Heart left ventricle (tissue), 16 donors: Measurements from ENCODE around the gene SNAP29. TPM values are rescaled to one million over a fixed set of nuclear protein-coding genes. Genes with fewer than 3 reads are reported as not detected.
"Not testable (repeated sequence)": the region's sequence is repeated elsewhere in the genome, so short reads cannot be mapped to it uniquely, and the experiment has no call there.

ENCODE experiments used
- ATAC-seq, 4 donors: fragments of 200-7000 bp; cut with Tn5 transposase; one replicate each; pipeline ENCODE4 v1.9.1; 2020 to 2022; ENCODE audit warnings: moderate library complexity in 4 of 4, mild to moderate bottlenecking in 3 of 4, moderate number of reproducible peaks in 1 of 4
- DNase-seq, 5 donors: peaks; one replicate each; pipeline ENCODE4 v3.0.0-alpha.2; 2020
- H3K27ac ChIP-seq, 12 donors: fragments of 200-600 bp; sonication (generic) in 4 of 12; one replicate each; pipeline versions ENCODE4 v1.5.0 to v1.8.0; 2016 to 2022; ENCODE audit warnings: mild to moderate bottlenecking in 2 of 12
- H3K27me3 ChIP-seq, 9 donors: fragments of 200-600 bp; sonication (generic) in 2 of 9; one replicate each; pipeline versions ENCODE4 v1.5.1 to v1.8.0; 2016 to 2022; ENCODE audit warnings: mild to moderate bottlenecking in 3 of 9
- H3K36me3 ChIP-seq, 9 donors: fragments of 200-600 bp; sonication (generic) in 2 of 9; one replicate each; pipeline versions ENCODE4 v1.5.0 to v1.8.0; 2018 to 2022; ENCODE audit warnings: mild to moderate bottlenecking in 2 of 9
- H3K4me1 ChIP-seq, 12 donors: fragments of 200-600 bp; sonication (generic) in 4 of 12; one replicate each; pipeline versions ENCODE4 v1.5.0 to v1.8.0; 2016 to 2022; ENCODE audit warnings: mild to moderate bottlenecking in 3 of 12
- H3K4me3 ChIP-seq, 12 donors: fragments of 200-600 bp; sonication (generic) in 4 of 12; one replicate each; pipeline versions ENCODE4 v1.5.0 to v1.8.0; 2017 to 2022; ENCODE audit warnings: mild to moderate bottlenecking in 9 of 12, moderate library complexity in 4 of 12
- H3K9me3 ChIP-seq, 12 donors: fragments of 200-600 bp; sonication (generic) in 4 of 12; one replicate each; pipeline versions ENCODE4 v1.5.0 to v1.8.0; 2016 to 2022; ENCODE audit warnings: mild to moderate bottlenecking in 1 of 12
- POLR2A ChIP-seq, 2 donors: fragments of 450-650 bp; IDR thresholded peaks; one replicate each; pipeline ENCODE4 v1.6.1; 2017; ENCODE audit warnings: antibody characterized with exemption in 2 of 2, mild to moderate bottlenecking in 2 of 2, moderate library complexity in 2 of 2
- WGBS, 4 donors: extraction: QIAGEN DNeasy Blood & Tissue Kit in 2 of 4; methylation state at CpG; one replicate each; pipeline versions ENCODE4 v1.1.5 to v1.1.7; 2013 to 2018; 5-methylcytosine and 5-hydroxymethylcytosine counted together
- intact Hi-C, 10 donors: fragments of 100-400 bp; cut with DNase I; formaldehyde crosslinking; loops; one replicate each; pipeline versions ENCODE4 v1.11.1 to v1.14.2; 2022
- polyA plus RNA-seq, 2 donors: library from polyadenylated mRNA; stranded (reverse); fragments of 200-250 nt; gene quantifications; one replicate each; pipeline ENCODE4 v1.2.3, GENCODE V29; 2013
- total RNA-seq, 9 donors: library from RNA; depleted of rRNA in 2 of 9; stranded (reverse); fragments of >200 nt in 2 of 9; fragmentation: NEBNext Ultra II Directional in 3 of 9; extraction: Animal tissue kit (Norgen Biotek cat#: 25700) in 3 of 9; gene quantifications; one replicate each; pipeline versions ENCODE4 v1.1.0 to v1.2.4, GENCODE V29; 2016 to 2023
- TF ChIP-seq, protein P1 (sequence below), 12 donors: fragments of 200-600 bp; sonication (generic) in 4 of 12; IDR thresholded peaks; one replicate each; pipeline versions ENCODE4 v1.5.0 to v1.8.0; 2018 to 2022; ENCODE audit warnings: antibody characterized with exemption in 12 of 12, mild to moderate bottlenecking in 5 of 12
- donor health status: ischemic (EF 13 %, LVEDD 7.1; RV severe dilation, severe dysfunction).
- donor health status: healthy with polysubstance abuse.
- donor health status: DM: no; HTN: yes; CAD: no.
- donor health status: DM: no; HTN: no; CAD: no.
- donor health status: ischemic (EF 25% LVEDD 6.9; RV normal size, moderate dysfunction).
- donor health status: ischemic (EF 25% LVEDD 5.7; RV mildly dilated, moderate dysfunction).
- donor health status: healthy.
- donor health status: DM: yes; HTN: yes; CAD: no.
- donor health status: ischemic (EF 35%, LVEDD 5.7; RV mildly dilated, moderate dysfunction).
- donor health status: nonischemic (EF 11% LVEDD 7.7; RV severe dilation, severe dysfunction).
- donor health status: DM: yes; HTN: yes; CAD: no.
- donor health status: PGD.
- donor health status: ischemic (EF 29% LVEDD 5.4; RV normal size, mild dysfunction).
- donor health status: nonischemic (EF 23%, LVEDD 6.1; RV moderate dilation, normal function).

The SNAP29 gene
- total and polyA plus RNA-seq, 11 donors = 10.5 to 38.7 (median 26.1) TPM

DNA sequence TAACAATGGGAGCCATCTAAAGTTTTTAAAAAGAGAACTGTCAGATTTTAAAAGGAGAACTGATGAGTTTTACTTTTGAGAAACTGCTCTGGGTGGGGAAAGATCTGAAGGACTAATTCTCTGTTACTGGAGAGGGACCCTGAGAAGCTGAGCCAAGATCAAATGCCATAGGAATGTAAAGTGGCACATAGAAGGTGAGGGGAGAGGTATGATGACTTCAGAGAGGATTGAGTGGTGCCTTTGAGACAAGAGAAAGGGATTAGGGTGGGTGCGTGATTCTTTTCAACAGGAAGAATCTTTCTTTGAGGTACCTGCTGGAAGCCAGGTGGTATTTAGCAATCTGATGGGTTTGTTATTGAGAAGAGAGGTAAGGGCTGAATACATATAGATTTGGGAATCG, 67.4 kb downstream of the SNAP29 start:
- 91 to 94% (median 93%) methylated on average over 2 of the region's 2 CpGs for WGBS, 4 donors
- no peak overlapping the region for H3K4me3 ChIP-seq
- no peak overlapping the region for H3K27ac ChIP-seq
- peaks cover 0 to 13% (median 0%) of the 10 kb centered on the region in 9 donors for H3K36me3 ChIP-seq
- H3K4me1 ChIP-seq = peaks cover 0 to 70% (median 22%) of the 10 kb centered on the region in 12 donors
- no peaks in the 10 kb centered on the region for H3K9me3 ChIP-seq
- H3K27me3 ChIP-seq = no peaks in the 10 kb centered on the region
- DNase-seq (no peak), ATAC-seq (no peak)
- intact Hi-C loops = no loop called here
- TF ChIP-seq POLR2A (IDR thresholded peaks at IDR 0.05) = no peak
- TF ChIP-seq, protein P1, sequence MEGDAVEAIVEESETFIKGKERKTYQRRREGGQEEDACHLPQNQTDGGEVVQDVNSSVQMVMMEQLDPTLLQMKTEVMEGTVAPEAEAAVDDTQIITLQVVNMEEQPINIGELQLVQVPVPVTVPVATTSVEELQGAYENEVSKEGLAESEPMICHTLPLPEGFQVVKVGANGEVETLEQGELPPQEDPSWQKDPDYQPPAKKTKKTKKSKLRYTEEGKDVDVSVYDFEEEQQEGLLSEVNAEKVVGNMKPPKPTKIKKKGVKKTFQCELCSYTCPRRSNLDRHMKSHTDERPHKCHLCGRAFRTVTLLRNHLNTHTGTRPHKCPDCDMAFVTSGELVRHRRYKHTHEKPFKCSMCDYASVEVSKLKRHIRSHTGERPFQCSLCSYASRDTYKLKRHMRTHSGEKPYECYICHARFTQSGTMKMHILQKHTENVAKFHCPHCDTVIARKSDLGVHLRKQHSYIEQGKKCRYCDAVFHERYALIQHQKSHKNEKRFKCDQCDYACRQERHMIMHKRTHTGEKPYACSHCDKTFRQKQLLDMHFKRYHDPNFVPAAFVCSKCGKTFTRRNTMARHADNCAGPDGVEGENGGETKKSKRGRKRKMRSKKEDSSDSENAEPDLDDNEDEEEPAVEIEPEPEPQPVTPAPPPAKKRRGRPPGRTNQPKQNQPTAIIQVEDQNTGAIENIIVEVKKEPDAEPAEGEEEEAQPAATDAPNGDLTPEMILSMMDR (IDR thresholded peaks at IDR 0.05) = no peak

DNA sequence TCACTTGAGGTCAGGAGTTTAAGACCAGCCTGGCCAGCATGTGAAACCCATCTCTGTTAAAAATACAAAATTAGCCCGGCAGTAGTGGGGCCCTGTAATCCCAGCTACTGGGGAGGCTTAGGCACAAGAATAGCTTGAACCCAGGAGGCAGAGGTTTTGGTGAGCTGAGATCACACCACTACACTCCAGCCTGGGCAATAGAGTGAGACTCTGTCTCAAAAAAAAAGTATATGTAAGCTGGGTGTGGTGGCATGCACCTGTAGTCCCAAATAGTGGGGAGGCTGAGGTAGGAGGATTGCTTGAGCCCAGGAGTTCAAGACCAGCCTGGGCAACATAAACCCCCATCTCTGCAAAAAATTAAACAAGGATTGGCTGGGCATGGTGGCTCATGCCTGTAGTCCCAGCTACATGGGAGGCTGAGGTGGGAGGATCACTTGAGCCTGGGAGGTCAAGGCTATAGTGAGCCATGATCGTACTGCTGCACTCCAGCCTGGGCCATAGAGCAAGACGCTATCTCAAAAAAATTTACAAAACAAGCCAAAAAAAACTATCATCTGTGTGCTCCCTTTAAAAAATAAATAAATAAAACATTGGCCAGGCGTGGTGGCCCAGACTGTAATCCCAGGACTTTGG, 69.2 kb downstream of the SNAP29 start:
- Histone ChIP-seq H3K27ac (no peak overlapping the region), H3K9me3 (no peaks in the 10 kb centered on the region), H3K4me1 (peaks cover 0 to 63% (median 16%) of the 10 kb centered on the region in 12 donors), H3K36me3 (peaks cover 0 to 13% (median 0%) of the 10 kb centered on the region in 9 donors), H3K4me3 (no peak overlapping the region), H3K27me3 (no peaks in the 10 kb centered on the region)
- 74 to 91% (median 88%) methylated on average over 4 of the region's 4 CpGs for WGBS, 4 donors
- TF ChIP-seq POLR2A (IDR thresholded peaks at IDR 0.05) = no peak
- TF ChIP-seq, protein P1 (IDR thresholded peaks at IDR 0.05) = no peak
- no peak for DNase-seq
- no peak for ATAC-seq
- intact Hi-C loops = no loop called here

DNA sequence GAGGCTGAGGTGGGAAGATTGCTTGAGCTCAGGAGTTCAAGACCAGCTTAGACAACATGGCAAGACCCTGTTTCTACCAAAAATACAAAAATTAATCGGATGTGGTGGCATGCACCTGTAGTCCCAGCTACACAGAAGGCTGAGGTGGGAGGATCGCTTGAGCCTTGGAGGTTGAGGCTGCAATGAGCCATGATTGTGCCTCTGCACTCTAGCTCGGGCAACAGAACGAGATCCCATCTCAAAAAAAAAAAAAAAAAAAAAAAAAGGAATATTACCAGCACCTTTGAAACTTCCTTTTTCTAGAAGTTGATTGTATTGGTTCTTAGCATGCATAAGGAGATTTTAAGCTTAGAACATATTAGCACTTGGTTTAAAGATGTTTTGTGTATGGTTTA, 69.8 kb downstream of the SNAP29 start:
- DNase-seq (no peak), ATAC-seq (no peak)
- Histone ChIP-seq H3K36me3 (peaks cover 0 to 14% (median 0%) of the 10 kb centered on the region in 9 donors), H3K4me3 (no peak overlapping the region), H3K27ac (no peak overlapping the region), H3K27me3 (no peaks in the 10 kb centered on the region), H3K9me3 (no peaks in the 10 kb centered on the region), H3K4me1 (peaks cover 0 to 62% (median 16%) of the 10 kb centered on the region in 12 donors)
- 87 to 96% (median 91%) methylated on average over 4 of the region's 4 CpGs for WGBS, 4 donors
- intact Hi-C loops = no loop called here
- no peak for TF ChIP-seq POLR2A (IDR thresholded peaks at IDR 0.05)
- TF ChIP-seq, protein P1 (IDR thresholded peaks at IDR 0.05) = no peak

DNA sequence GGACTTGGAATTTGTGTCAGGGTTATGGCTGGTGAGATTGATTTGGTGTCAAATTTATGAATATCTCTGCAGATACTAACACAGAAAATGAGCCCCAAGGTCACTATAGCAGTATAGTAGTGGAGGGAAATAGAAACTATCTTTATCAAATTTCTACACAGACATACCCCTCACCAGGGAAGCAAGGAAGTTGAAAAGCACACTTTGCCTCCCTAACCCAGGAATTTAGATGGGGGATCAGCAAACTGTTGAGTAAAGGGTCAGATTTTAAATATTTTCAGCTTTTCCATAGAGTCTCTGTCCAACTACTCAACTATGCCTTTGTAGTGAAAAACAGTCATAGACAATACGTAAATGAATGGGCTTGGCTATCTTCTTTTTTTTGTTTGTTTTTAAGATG, 71.2 kb downstream of the SNAP29 start:
- Histone ChIP-seq H3K27ac (no peak overlapping the region), H3K4me1 (peaks cover 0 to 50% (median 14%) of the 10 kb centered on the region in 12 donors), H3K4me3 (no peak overlapping the region), H3K27me3 (no peaks in the 10 kb centered on the region), H3K9me3 (no peaks in the 10 kb centered on the region), H3K36me3 (peaks cover 0 to 20% (median 12%) of the 10 kb centered on the region in 9 donors)
- DNase-seq (no peak), ATAC-seq (no peak)
- TF ChIP-seq, protein P1 (IDR thresholded peaks at IDR 0.05) = no peak
- no peak for TF ChIP-seq POLR2A (IDR thresholded peaks at IDR 0.05)
- intact Hi-C loops = loop anchor here in 2 of 10 donors (5.0 to 10.0 kb wide), 2 partner anchors 45 to 52 kb away; partner anchors contain the start of gene LZTR1 (in 1 of the 2)
- 92 to 100% (median 94%) methylated on average over 1 of the region's 1 CpG for WGBS, 4 donors

DNA sequence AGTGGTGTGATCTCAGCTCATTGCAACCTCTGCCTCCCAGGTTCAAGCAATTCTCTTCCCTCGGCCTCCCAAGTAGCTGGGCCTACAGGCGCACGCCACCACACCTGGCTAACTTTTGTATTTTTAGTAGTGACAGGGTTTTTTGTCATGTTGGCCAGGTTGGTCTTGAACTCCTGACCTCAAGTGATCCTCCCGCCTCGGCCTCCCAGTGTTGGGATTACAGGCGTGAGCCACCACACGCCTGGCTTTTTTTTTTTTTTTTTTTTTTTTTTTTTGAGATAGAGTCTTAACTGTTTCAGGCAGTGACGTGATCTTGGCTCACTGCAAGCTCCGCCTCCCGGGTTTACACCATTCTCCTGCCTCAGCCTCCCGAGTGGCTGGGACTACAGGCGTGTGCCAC, 71.6 kb downstream of the SNAP29 start:
- ATAC-seq, DNase-seq, H3K9me3 ChIP-seq, H3K27me3 ChIP-seq, H3K4me3 ChIP-seq, H3K27ac ChIP-seq: not testable (repeated sequence)
- Histone ChIP-seq H3K4me1 (peaks cover 0 to 47% (median 14%) of the 10 kb centered on the region in 12 donors), H3K36me3 (peaks cover 0 to 24% (median 16%) of the 10 kb centered on the region in 9 donors)
- WGBS, 4 donors = 95 to 99% (median 97%) methylated on average over 12 of the region's 12 CpGs
- intact Hi-C loops = loop anchor here in 2 of 10 donors (5.0 to 10.0 kb wide), 2 partner anchors 46 to 52 kb away; partner anchors contain the start of gene LZTR1 (in 1 of the 2)
